ENCODE measurements around the gene CLEC3B. TPM values are rescaled to one million over a fixed set of nuclear protein-coding genes. Genes with fewer than 3 reads are reported as not detected.

The CLEC3B gene
- total and polyA plus RNA-seq, 2 donors (not counting 3 experiments of a cell fraction or from before 2014, with no cell fraction given) = 1.8 TPM; not detected in 1

DNA sequence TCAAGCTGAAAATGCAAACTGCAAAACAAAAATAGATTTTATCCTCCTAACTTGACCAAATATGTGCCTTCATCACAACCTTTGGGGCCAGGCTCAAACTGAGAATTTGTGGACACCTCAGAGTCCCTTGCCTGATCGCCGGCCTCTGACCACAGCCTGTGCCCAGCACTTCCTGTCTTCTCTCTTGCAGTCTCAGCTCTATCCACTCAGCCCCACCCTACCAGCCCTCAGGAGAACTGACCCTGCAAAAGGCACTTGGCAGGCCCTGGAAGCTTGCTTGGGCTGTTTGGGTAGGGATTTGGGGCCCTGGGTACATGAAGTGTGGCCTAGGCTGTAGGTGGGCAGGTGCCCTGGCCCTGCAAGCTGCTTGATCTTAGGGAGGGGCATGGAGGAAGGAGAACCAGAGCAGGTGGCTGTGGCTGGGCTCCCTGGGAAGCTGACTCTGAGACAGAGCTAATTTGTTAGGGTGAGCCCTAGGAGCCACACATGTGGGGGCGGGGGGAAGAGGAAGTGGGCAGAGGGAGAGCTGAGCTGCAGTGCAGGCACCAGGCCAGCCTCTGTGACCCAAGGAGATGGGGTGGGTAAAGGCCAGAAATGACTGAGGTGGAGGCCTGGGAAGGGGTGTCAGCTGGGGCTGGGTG, 8.6 kb downstream of the CLEC3B start:
- Histone ChIP-seq H3K9me3 (replicated peaks; ENCODE audit: control insufficient read depth, insufficient read depth, low read length) (no peaks in the 10 kb centered on the region), H3K9ac (replicated peaks; ENCODE audit: extremely low read depth, insufficient read depth, low read length) (no peak overlapping the region), H4K20me1 (replicated peaks; ENCODE audit: control insufficient read depth, extremely low read depth, insufficient read depth, low read length) (no peaks in the 10 kb centered on the region), H2AFZ (ENCODE audit: low read depth, low read length) (no peak overlapping the region), H3K4me2 (ENCODE audit: insufficient read depth, low read length) (no peak overlapping the region), H3K4me3 (replicated peaks in 1 of 3; ENCODE audit: insufficient read depth in 1 of 3, low read depth in 1 of 3, low read length in 3 of 3) (no peak overlapping the region), H3K27ac (ENCODE audit: insufficient read depth, low read depth, low read length) (no peak overlapping the region), H3K27me3 (ENCODE audit: control insufficient read depth in 2 of 2, insufficient read depth in 2 of 2, low read length in 2 of 2) (no peaks in the 10 kb centered on the region), H3K36me3 (ENCODE audit: control insufficient read depth in 2 of 2, extremely low read depth in 1 of 2, insufficient read depth in 2 of 2, low read length in 2 of 2) (no peaks in the 10 kb centered on the region), H3K4me1 (ENCODE audit: control insufficient read depth, extremely low read depth, insufficient read depth, low read length) (no peaks in the 10 kb centered on the region), H3K79me2 (ENCODE audit: control insufficient read depth, insufficient read depth, low read length) (no peaks in the 10 kb centered on the region), H3K9me1 (replicated peaks; ENCODE audit: control insufficient read depth, extremely low read depth, insufficient read depth, low read length) (no peaks in the 10 kb centered on the region)
- no peak for DNase-seq (ENCODE audit: low read depth, low spot score)
- BruUV-seq (replicated peaks) = no TSS peak
- dilution Hi-C loops (cut with MboI; ENCODE audit: extremely low pct_ligation_motif_present, low sequenced_read_pairs) (loop anchor here (25.0 kb wide), 1 partner anchor 478 kb away; no protein-coding TSS in a partner anchor), intact Hi-C loops (cut with micrococcal nuclease) (no loop called here)
- CTCF ChIA-PET = interaction anchor here (0.7 to 5.0 kb wide), 5 partner anchors 22 to 476 kb away, joined by 3 to 54 read pairs (median 3); no protein-coding TSS in a partner anchor
- POLR2A ChIA-PET = no interaction called here
- TF ChIP-seq FOS (IDR thresholded peaks at IDR 0.05; ENCODE audit: borderline replicate concordance, insufficient read depth, low read length) (no peak), POLR2AphosphoS5 (IDR thresholded peaks at IDR 0.05; ENCODE audit: insufficient read depth, low read depth, low read length) (no peak), MYC (IDR thresholded peaks at IDR 0.05; ENCODE audit: low read depth, low read length) (no peak), GATA2 (IDR thresholded peaks at IDR 0.05; ENCODE audit: insufficient read depth, insufficient read length, low read depth, low read length) (no peak), JUN (IDR thresholded peaks at IDR 0.05; ENCODE audit: borderline replicate concordance, insufficient read depth, insufficient read length, low read depth) (no peak), EZH2 (IDR thresholded peaks at IDR 0.05; ENCODE audit: borderline replicate concordance, low read depth, low read length, severe bottlenecking) (no peak), CTCF (IDR thresholded peaks at IDR 0.05; ENCODE audit: extremely low read depth in 1 of 2, insufficient read depth in 1 of 2, low read depth in 1 of 2, low read length in 2 of 2) (no peak), POLR2A (IDR thresholded peaks at IDR 0.05; ENCODE audit: low read depth, low read length) (no peak)
- TF ChIP-seq, protein P1, sequence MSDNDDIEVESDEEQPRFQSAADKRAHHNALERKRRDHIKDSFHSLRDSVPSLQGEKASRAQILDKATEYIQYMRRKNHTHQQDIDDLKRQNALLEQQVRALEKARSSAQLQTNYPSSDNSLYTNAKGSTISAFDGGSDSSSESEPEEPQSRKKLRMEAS (IDR thresholded peaks at IDR 0.05; ENCODE audit: insufficient read depth, insufficient read length) = no peak
- FAIRE-seq = no peak
